Fibroblast of the conjunctiva (primary cell): Measurements from ENCODE around the gene C8G.

Experiments
- DNase-seq: peaks from one replicate; pipeline ENCODE4 v3.0.0-alpha.2; 2010; ENCODE audit warnings: low read depth

Gene C8G

DNA sequence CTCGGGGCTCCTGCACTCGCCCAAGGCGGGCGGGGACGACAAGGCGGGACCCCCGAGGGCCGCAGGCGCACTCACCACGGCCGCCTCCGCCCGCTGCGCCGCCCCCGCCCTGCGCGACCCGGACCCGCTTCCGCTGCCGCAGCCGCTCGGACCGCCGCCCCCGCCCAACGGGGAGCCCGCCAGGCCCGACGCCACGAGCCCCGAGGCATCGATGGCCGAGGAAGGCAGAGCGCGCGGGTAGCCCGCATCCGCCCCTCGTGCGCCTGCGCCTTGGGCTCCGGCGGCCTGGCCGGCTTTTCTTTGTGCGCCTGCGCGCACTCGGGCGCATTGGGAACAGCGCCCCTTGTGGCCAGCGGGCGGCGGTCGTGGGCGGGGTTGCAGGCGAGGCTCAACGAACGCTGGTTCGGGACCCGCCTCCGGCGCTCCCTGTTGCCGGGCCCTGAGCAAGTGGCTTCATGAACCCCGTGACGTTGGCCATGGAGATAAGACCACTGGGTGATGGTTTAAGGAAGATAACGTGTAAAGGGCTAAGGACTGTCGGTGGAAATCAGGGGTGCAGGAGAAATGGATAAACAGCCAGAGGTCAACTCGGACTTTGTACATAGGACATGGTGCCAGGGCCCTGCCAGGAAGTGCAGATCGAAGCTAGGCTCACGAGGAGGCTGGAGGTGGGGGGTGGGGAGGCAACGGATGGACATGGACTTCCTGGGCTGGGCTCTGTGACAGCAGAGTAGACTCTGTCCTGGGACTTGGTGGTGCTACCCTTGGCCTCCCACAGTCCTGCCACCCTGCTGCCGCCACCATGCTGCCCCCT lies at the start of gene C8G, which contains the start of gene FBXW5:
Gene C8G, plus strand, starts transcription at position 725 of the 814 bp plus-strand sequence. Its CDS starts 78 bp downstream, at position 803.
Gene FBXW5, minus strand, starts transcription at position 220 of the 814 bp plus-strand sequence. CDS start 655 bp downstream, outside the sequence.
- DNase-seq = peak; percentile 84

DNA sequence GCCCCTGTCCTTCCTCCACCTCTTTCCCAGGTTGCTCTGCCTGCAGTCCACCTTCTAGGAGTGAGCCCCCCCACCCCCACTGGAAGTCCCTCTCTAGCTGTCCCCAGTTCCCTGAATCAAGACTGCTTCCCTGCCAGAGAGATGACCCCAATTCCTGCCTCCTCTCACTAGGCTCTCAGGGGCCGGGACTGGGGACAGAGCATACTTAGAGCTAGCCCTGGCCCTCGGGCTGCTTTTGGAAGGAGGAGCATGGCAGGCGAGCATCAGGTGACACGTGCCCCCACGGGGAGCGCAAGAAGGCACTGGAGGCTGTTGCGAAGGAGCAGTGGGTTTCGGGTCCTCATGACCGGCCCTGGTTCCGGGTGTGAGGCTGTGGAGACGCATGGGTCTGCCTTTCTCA lies 49.0 kb upstream of the C8G start:
- no peak for DNase-seq

DNA sequence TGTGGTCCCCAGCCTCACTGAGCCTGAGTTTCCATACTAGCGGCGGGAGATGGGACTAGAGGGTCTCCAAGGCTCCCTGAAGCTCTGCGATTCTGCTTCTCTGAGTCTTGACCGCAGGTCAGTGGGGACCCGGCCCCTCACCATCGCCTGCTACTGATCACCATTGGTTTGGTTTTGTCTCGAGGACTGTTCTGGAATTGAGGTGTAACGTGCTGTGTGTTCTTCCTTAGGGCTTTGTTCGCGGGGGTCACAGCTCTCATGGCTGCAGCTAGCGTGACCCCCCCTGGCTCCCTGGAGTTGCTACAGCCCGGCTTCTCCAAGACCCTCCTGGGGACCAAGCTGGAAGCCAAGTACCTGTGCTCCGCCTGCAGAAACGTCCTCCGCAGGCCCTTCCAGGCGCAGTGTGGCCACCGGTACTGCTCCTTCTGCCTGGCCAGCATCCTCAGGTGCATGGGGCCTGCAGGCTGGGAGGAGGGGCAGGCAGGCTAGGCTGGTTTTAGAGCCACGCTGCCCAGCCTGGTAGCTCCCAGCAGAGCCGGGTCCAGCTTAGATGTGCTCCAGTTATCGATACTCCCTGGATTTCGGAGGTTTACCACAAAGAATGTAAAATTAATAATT lies 46.5 kb upstream of the C8G start:
- DNase-seq = no peak

DNA sequence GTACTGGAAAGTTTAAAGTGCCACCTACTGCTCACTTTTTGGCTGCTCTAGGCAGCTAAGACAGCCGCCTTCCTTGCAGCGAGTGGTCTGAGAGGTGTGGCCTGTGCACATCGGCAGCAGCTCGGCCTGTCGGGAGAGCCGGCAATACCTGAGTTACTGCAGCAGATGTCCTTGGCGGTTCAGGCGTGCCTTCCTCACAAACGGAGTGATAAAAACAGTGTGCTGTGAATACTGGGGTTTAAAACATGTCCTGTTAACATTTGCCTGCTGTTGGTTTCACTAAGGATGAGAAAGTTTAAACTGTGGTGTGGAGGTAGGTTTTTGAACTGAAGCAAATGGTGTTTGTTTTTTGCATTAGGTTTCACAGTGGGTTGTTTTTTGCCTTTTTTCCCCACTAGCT lies 45.8 kb upstream of the C8G start:
- no peak for DNase-seq

DNA sequence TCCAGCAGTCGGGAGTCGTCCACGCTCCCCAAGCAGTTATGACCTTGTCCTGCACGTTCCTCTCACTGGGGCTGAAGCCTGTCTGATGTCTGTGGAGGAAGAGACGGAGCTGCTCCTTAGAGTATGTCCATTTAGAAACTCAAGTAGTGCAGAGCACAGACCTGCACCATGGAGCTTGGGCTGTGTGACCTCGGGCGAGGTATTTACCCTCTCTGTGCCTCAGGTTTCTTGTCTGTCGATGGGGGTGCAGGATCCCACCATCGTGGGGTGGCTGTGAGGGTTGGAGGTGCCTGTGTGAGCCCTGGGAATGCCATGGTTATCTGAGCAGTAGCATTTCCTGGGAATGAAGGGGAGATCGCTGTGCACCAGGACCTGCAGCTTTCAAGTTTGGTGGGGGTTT lies 44.5 kb upstream of the C8G start:
- DNase-seq = no peak

DNA sequence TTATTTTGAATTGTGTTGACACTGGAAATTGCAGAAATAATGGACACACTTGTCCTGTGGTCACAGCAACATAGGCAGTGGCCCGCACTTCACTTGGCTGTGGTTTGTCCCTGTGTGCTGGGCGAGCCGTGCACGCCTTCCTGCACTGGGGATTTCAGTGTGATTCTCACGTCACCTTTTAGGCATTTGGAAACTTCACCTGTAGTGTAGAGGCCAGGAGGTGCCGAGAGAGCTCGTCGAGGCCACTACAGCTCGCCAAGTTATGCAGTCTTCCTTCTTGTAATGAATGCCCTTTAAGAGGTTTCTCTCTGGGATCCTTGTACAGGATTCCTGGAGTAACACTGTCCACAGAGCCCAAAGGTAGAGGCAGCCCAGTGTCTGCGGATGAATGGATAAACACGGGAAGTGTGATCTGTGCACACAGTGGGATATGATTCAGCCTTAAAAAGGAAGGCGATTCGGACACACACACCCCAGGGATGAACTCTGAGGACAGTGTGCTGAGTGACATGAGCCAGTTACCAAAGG lies 44.0 kb upstream of the C8G start:
- no peak for DNase-seq

DNA sequence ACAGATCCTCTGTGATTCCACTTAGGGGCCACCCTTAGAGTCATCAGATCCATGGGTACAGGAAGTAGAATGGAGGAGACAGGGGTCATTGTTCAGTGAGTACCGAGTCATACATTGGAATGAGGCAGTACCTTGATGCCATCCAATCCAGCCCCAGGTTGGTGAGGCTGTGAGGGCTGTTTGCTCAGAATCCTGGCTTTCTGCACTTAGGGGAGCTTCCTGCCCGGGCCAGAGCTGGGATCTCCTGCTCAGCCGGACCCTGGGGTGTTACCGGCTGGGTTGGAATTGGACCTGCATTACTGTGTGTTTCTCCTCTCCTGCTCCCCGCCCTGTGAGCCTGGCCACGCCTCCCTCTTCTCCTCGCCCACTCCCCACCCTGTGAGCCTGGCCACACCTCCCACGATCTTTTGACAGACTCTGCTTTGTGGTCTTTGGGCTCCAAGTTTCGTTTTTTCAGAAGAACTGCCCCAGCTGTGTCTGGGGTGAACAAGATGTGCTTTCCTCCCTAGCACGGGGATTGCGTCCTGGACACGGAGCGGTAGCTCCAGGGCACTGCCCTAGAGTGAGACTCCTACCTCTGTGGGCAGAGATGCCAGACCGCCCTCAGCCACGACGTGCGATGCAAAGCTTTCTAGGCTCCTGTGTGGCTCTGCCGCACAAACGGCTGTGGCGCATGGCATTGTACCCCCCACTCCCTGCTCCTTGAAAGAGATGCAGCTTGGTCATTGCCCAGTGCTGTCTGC lies 43.4 kb upstream of the C8G start:
- no peak for DNase-seq

DNA sequence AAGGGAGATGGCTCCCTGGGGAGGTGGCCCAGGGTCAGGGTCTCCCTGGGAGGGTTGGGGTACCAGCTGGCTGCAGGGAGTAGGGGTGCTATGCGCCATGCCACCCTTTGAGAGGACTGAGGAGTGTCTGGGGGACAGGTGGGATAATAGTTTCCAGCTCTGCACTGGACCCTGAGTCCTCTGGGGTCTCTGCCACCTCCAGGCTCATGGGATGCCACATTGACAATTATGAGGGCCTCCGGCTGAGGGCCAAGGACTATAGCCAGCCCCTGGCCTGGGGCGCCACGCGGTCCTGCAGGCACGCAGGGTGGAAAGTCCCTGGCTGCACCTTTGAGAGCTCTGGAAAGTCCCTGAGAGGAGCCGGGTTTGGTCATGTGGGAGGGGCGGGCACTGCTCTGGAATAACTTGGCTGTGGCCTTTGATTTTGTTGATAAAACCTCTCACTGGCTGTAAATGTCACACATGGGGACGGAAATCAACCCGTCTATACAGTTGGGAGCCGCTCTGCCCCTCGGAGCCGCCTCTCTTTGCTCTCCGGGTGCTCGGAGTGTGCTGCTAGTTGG lies 42.7 kb upstream of the C8G start:
- DNase-seq = peak; percentile 10

DNA sequence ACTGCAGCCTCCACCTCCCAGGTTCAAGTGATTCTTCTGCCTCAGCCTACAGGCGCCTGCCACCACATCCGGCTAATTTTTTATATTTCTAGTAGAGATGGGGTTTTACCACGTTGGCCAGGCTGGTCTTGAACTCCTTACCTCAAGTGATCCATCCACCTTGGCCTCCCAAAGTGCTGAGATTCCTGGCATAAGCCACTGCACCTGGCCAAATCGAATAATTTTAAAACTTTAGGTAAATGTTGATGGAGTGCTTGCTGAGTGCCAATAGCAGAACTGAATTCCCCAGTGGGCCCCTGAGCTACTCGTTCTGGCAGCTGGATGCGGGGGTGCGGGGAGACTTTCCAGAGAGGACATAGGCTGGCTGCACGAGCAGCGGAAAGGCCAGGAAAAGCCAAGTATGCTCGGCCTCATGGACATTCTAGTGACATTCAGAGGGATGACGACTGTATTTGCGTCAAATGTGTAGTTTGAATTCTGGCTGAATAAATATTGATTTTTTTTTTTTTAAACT lies 41.9 kb upstream of the C8G start:
- no peak for DNase-seq

DNA sequence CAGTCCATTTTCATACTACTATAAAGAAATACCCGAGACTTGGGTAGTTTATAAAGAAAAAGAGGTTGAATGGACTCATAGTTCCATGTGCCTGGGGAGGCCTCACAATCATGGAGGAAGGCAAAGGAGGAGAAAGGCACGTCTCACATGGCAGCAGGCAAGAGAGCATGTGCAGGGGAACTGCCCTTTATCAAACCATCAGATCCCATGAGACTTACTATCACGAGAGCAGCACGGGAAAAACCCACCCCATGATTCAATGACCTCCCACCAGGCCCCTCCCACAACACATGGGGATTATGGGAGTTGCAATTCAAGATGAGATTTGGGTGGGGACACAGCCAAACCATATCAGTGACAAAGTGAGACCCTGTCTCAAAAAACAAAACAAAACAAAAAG lies 38.8 kb upstream of the C8G start:
- DNase-seq = no peak

DNA sequence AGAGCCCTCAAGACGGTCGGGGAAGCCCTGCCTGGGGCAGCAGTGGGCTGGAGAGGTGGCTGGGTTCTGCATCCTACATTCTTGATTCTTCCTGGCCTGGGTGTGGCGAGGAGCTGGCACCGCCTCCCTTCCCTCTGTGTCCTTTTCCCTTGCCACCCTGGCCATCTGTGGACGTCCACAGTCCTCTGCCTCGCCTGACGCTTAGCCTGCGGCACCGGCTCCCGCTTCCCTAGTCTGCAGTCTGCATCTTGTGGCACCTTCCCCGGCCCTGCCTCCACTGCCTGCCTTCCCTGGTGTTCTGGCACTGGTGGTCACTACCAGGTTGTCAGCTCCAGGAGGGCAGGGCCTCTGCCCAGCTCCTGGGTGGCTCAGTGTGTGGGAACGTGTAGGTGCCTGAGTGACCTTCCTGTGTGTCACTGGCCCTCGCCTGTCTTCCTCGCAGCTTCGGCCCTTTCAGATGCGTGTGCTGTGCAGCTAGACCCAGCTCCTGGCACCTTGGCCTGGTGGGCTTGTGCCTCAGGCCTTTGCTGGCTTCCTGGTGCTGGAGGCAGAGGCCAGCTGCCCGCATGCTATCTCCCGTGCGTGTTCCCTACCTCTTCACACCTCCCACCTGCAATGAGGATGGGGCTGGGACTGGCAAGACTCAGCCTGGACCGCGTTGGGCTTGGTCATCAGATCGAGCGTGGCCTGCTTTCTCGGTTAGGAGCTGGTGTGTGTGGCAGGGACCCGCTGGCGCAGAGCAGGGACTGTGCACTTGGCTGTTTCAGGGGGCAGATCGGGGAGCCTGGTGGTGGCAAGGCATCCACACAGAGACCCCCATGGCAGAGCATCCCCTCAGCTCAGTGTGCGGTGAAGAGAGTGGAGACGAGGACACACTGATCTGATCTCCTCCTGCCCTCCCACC lies 37.8 kb upstream of the C8G start:
- no peak for DNase-seq

DNA sequence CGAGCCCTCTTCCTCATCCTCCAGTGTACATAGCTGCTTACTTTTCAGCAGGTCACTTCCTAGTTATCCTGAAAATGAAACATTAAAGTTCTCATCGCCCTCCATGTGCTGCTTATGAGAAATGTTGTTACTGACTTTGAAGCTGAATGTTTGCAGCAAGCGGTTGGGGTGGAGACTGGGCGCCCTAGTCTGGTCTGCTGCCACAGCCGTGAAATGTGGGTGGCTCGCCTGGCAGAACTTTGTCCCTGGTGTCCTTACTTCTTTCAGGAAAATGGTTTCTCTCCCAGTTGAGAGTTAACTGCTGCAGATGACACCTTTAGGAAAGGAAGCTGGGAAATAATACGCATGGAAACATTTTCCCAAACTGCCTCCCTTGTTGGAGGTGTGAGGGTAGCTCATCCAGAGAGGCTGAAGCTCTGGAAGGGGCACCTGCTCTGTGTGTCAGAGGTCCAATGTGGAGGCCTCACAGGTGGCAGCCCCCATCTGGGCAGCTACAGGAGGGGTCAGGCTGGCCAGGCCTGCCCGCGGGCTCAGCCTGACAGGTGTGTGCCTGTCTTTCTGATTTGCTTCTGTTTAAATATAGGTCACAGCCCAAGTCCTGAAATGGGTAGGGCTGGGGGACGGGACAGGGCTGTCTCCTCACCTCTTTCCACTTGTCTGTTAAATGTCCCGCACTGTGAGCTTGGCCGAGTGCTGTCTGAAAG lies 34.7 kb upstream of the C8G start:
- DNase-seq = no peak

DNA sequence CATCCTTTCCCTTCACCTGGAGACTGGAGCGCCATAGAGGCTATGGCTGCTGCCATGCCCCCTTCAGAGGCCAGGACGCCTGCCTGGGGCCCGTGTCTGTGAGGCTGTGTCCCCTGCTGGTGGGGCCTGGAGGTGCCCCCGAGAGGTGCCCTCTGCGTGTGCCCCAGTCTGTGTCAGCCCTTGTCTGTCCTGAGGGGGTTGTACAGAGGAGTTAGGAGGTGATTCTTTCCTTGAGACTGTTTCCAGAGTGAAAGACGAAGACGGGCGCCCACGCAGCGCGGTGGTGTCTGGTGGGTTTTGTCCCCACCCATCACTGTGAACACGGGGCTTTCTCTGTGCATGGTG lies 34.2 kb upstream of the C8G start:
- no peak for DNase-seq

DNA sequence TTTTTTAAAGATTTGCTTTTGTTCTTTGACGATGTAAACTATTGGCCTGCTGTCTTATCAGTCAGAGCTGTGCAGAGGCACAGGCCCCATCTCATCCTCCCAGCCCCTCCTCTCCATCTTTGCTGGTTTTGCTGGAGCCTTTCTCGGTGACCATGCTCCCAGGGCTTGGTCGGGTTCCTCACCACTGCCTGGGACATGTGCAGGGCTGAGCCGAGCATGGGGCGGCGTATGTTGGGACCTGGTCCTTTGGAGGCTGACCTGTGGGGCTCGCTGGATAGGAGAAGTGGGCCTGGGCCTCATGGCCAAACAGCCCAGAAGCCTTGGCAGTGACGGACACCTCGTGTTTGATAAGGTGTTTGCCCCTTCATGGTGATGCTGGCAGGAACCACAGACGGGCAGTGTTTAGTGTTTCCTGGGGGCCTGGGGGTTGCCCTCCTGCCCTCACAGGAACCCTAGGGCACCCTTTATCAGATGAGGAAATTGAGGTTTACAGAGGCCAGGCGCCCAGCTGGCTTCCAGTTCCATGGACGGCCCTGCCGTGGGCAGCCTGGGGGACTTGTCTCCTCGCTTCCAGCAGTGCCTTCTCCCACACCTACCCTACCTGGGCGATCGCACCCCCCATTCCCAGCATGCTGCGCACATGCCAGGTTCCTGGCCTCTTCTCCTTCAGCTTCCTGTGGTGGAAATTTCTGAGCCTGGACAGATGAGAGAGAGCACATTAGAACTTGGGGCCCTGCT lies 31.2 kb upstream of the C8G start:
- DNase-seq = no peak

DNA sequence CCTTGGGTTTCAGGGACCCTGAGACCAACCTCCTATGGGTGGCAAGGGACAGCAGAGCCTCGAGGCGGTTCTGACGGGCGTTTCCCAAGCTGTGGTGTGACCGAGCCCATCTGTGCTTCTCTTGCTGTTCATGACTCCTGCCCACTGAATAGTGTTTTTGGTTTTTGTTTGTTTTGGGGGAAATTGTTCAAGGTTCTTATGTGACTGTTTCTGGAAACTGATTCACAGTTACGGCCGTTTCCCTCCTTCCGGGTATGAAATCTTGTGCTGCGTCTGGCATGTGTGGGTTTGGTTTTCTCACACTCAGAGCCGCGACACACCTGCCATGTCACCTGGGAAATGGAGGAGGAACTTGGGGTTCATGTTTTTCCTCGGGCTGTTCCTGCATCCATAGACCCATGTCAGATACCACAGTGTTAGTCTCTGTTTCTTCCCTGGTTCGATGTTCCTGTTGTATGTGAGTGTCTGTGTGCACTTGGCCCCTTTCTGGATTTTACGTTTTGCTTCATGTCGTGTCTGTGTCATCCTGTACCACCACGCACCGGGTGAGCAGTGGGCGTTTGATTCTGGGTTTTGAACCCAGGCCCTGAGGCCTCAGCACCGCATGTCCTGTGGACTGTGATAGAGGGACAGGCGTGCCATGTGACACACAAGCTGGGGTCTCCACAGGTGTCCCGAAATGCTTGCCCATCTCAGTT lies 29.3 kb upstream of the C8G start:
- DNase-seq = no peak

DNA sequence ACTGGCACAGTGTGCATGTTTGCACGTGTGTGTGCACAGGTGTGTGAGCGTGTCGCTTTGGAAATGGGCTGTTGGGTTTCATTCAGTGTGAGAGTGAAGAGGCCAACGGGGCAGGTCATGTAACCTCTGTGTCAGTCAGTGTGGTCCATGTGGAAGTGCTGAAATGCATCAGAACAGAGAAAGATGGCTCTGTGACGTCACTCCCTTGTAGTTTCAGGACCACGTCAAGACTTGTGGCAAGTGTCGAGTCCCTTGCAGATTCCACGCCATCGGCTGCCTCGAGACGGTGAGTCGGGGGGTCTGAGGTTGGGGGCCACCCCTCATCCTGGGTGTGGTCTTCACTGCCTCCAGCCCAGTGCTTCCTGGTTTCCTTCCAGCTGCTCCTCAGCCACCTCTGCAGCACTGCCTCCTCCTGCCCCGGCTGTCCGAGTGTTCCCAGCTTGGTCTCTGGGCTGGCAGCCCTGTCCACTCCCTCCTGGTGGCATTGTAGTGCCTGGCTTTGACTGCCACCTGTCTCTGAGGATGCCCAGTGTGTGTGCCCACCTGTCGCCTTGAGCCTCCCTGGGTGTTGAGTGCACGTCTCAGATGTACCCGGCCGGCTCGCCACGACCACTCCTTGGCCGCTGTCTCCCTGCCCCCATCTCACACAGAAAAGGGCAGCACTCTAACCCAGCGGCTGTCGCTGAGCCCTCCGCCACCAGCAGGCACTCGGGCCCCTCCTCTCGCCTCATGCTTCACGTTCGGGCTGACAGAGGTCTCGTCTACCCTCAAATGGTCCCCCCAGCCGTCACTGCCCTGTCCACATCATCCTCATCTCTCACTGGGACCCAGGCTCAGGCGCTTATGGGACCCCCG lies 28.5 kb upstream of the C8G start:
- no peak for DNase-seq

DNA sequence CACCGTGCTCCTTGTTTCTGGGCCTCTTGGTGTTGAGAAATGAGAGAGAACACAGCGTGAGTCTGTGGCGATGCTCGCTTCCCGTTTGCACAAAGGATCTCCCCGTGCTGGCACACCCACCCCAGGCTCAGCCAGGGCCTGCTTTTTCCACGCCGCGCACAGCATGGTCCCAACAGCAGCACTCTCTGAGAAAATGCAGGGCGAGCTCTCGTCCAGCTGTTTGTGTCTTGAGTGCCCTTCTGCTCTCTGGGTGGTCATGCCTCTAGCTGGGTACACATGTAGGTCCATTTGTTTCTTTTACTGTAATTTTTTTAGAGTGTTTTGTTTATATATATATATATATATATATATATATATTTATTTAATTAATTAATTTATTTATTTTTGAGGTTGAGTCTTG lies 27.1 kb upstream of the C8G start:
- DNase-seq = no peak

DNA sequence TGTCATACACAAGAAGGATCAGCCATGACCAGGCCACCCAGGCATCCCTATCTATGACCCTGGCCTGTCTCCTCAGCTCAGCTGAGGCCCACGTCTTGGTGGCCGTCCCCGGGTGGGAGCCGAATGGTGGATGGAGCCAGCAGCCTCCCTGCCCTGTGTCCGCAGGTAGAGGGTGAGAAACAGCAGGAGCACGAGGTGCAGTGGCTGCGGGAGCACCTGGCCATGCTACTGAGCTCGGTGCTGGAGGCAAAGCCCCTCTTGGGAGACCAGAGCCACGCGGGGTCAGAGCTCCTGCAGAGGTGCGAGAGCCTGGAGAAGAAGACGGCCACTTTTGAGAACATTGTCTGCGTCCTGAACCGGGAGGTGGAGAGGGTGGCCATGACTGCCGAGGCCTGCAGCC lies 25.0 kb upstream of the C8G start:
- no peak for DNase-seq
